NCI-H2107 treated with DMSO at 0.1 percent for 48 hours (cell line): ENCODE data around the gene RAB9A.
A peak's percentile ranks its signal among the peaks of the same experiment; 100 is the strongest.

Experiments used
- DNase-seq: peaks from one replicate; lab custom pipeline; 2025; ENCODE audit not compliant: unreplicated experiment; lab: John Stamatoyannopoulos, UW

Gene RAB9A

DNA sequence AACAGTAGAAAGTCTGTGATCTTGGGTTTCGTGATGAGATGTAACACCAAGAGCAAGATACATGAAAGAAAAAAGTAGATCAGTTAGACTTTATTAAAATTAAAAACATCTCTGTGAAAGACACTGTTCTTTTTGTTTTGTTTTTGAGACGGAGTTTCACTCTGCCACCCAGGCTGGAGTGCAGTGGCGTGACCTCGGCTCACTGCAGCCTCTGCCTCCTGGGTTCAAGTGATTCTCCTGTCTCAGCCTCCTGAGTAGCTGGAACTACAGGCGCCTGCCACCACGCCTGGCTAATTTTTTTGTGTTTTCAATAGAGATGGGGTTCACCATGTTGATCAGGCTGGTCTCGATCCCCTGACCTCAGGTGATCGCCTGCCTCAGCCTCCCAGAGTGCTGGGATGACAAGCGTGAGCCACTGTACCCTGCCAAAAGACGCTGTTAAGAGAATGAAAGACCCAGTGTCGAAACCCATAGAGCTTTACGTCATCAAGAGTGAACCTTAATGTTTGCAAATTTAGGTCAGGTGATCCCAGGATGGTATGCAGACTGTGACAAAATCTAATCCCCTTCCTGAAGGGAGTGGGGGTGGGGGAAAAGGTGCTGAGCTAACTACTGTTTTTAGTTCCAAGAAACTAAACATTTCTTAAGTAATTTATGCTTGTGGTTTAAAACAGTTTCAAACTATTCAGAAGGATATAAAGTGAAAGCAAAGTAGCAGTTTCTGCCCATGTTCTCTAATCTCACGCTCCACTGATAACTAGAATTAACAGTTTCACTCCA is 53.7 kb downstream of the RAB9A start:
- no peak for DNase-seq

DNA sequence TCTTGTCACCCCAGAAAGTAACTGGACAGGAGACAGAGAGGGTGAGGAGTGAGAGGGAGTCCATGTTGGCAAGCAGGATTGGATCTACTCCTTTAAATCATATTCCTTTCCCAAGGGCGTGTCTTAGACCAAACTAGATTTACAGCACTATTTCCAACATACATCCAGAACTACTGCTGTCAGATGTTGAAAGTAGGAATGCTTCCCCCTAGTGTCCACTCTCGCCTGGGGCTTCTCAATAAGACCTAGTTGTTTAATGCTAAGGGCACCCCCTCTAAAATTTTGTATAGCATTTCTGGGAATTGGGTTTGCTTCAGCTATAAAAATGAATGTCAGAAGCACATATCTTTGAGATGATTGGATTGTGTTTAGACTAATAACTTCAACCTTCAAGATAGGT is 58.9 kb downstream of the RAB9A start:
- peak; percentile 34 for DNase-seq

DNA sequence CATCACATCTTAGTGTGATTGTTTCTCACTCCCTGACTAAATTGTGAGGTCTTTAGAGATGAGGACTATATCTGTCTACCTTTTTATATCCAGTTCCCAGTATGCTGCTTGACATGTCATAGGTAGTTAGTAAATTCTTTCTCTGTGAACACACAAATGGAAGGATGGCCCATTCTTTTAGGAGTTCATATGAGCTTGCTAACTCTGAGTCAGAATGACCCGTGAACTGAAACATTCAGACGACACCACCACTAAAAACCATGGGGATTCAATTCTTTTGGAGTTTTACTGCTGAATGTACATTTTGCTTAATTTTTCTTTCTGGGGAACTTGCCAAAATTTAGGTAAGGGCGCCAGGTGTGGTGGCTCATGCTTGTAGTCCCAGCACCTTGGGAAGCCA is 59.6 kb downstream of the RAB9A start:
- no peak for DNase-seq

DNA sequence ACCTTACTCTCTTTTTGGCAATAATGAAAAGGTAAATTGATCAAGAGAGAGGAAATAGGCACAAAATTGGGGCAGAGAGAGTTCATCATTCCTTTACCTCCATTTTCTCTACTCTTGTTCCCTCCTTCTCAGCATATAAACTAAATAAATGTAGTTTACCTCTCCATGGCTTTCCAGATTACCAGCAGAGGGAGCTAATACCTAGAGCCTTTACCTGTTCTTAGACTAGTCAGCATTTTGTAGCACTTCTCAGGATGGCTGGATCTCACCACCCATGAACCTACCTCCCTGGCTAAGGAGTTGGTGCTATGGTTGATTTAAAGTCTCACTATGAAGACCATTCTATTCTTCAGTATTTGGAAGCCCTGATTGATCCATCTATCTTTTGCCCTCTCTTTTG is 61.3 kb downstream of the RAB9A start:
- peak; percentile 63 for DNase-seq

DNA sequence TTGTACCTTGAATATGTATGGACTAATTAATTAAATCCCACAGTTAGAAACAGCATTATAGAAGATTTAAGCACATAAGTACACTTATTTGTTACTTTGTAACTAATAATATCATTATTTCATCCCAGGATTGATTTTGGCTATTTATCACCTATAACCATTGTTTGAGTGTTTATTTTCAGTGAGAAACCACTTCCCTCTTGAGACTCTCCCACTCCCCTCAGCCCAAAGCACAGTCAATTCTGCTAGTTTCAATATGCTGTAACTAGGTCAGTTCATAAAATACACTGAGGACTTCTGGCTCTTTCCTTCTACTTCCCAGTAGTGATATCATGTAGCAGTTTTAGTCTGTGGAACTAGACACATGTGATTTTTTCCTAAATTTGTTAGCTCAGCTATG is 61.9 kb downstream of the RAB9A start:
- no peak for DNase-seq

DNA sequence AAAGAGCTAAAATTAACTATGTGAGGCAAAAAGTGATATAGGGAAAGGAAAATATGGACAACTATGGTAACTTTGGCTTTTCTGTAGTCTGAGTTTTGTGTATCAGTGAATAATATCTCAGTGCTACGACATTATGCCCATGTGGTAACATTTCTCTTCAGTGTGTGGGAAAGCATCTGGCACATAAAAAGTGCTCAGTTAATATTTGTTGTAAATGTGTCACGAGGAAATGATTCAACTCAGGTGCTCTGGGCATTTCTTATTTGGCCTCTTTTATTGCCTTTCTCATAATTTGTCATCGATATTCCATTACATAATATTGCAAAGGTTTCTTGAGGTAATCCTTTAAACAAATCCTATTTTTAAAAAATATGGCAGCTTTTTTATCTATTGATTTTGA is 63.2 kb downstream of the RAB9A start:
- DNase-seq: no peak

DNA sequence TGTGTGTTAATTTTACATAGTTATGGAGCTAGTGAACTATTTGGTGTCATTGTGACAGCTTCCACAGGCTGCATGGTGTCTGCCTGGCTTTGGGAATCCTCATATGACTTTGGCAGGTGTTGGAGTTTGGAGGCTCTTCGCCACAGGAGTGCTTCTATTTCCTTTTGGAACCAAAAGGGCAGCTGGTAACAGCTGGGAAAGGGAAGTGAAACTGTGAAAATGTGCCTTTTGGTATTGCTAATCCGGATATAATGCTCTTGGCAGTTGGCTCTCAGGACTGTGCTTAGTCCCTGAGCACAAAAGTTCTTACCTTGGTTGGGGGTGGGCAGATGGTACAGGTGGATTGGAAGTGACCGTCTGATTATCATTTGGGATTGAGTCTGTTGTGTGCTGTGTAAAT is 63.7 kb downstream of the RAB9A start:
- DNase-seq: no peak

DNA sequence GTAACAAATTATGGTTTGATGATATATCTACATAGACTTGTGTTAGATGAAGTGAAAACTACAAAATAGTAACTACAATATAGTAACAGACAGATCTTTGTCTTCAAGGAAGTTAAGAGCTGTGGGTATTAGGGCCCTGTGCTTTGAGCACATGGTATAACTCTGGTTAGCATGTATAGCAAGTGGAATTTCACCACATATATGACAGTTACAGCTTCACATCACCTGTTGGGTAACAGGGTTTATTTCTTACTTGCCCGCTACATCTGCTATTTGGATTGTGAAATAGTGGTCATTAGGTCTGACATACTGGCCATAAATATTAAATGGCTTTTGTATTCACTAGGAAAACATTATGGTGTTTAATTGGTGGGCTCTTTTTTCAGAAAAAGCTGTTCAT is 65.8 kb downstream of the RAB9A start:
- DNase-seq: no peak

DNA sequence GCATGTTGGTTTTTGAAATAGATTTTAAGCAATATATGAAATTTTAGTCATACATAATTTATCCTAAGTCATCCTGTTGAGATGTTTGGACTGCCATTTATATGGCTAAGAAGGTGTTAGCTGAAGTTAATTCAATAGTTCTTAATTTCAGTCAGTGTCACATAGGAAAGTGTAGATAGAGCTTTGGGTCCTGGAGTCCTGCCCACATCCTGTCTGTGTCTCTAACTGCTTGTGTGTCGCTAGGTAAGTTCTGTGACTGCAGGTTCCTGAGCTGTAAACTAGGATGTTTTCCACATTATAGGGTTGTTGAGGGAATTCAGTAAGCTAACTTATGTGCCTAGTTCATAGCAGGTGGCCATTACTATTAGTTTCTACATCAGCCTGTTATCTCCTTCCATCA is 66.3 kb downstream of the RAB9A start:
- no peak for DNase-seq

DNA sequence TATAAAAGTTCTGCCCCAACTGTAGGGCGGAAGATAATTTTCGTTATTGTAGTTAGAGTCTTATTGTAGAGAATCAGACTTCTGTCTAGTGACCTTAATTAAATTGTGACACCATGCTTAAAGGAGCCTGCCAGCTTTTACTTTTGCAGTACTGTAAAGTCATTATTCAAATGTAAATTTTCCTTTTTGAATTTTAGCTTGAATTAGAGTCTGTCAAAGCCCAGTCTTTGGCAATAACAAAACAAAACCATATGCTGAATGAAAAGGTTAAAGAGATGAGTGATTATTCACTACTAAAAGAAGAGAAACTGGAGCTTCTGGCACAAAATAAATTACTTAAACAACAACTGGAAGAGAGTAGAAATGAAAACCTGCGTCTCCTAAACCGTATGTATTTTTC is 67.5 kb downstream of the RAB9A start:
- no peak for DNase-seq

DNA sequence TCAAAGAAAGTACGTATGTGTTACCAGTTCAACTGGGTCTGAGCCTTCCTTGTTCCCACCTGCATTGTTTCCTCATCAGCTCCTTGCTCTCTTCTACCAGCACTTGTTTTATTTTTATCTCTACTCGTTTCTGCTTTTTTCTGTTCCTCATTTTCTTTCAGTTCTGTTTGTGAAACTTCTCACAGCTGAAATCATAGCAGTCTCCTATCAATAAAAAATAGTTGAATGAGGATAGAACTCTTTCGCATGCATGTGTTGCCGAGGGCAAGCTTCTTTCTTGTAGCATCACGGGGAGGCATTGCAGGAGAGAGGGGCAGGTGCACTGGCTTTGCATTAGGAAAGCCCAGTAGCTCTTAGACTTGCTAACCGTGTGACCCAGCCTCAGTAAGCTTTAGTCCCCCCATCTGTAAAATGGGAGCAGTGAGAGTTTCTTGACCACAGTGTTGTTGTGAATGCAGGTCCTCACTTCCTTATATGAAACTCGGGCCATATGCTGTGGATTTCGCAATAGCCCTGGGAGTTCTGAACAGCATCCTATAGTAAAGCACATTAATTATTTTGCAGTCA is 70.3 kb downstream of the RAB9A start:
- no peak for DNase-seq
